Testis (tissue), 3 donors: ENCODE data around the gene LSM7. TPM values are rescaled to one million over a fixed set of nuclear protein-coding genes. Genes with fewer than 3 reads are reported as not detected.

Experiments used
- DNase-seq: peaks from one replicate; pipeline ENCODE4 v3.0.0-alpha.2; 2019
- H3K27ac ChIP-seq, 2 donors: fragments of 200-600 bp; sonication (generic); one replicate each; pipeline ENCODE4 v1.5.1; 2019
- H3K27me3 ChIP-seq: fragments of 200-600 bp; sonication (generic); one replicate; pipeline ENCODE4 v1.5.1; 2019
- H3K36me3 ChIP-seq: fragments of 200-600 bp; sonication (generic); one replicate; pipeline ENCODE4 v1.5.1; 2017; ENCODE audit warnings: low read depth; ENCODE audit errors: missing control alignments
- H3K4me1 ChIP-seq: fragments of 200-600 bp; sonication (generic); one replicate; pipeline ENCODE4 v1.5.1; 2019
- H3K4me3 ChIP-seq, 2 donors: fragments of 200-600 bp; sonication (generic); one replicate each; pipeline ENCODE4 v1.5.1; 2017 to 2019
- H3K9me3 ChIP-seq: fragments of 200-600 bp; sonication (generic); one replicate; pipeline ENCODE4 v1.5.1; 2017
- CTCF ChIP-seq, 3 experiments: fragments of 450-650 bp in 2 of 3; fragments of 200-600 bp in 1 of 3; sonication (generic) in 1 of 3; IDR thresholded peaks; one replicate each; pipeline ENCODE4 v1.5.1; 2016 to 2019; ENCODE audit warnings: antibody characterized with exemption in 3 of 3, mild to moderate bottlenecking in 2 of 3, moderate library complexity in 1 of 3
- POLR2A ChIP-seq: fragments of 450-650 bp; IDR thresholded peaks from one replicate; pipeline ENCODE4 v1.6.1; 2017; ENCODE audit warnings: antibody characterized with exemption, mild to moderate bottlenecking, moderate library complexity
- WGBS, 2 donors: methylation state at CpG; one replicate each; pipeline ENCODE4 v1.1.5; 2018; 5-methylcytosine and 5-hydroxymethylcytosine counted together
- intact Hi-C: fragments of 100-400 bp; cut with DNase I; formaldehyde crosslinking; loops from one replicate; pipeline ENCODE4 v1.15.1; 2023; ENCODE audit warnings: low total_unique reads
- polyA plus RNA-seq: library from polyadenylated mRNA; stranded (reverse); fragments of 350-450 nt; fragmentation: Illumina TruSeq; extraction: RNeasy Lipid Tissue Mini Kit (QIAGEN cat#74804); gene quantifications from one replicate; pipeline ENCODE4 v1.2.3, GENCODE V29; 2014; ENCODE audit warnings: low read depth, low replicate concordance; ENCODE audit not compliant: insufficient read depth
- total RNA-seq, 2 donors: library from RNA; depleted of rRNA; stranded (reverse); fragments of >200 nt; gene quantifications; one replicate each; pipeline ENCODE4 v1.2.3, GENCODE V29; 2016

Gene LSM7
- total and polyA plus RNA-seq, 3 donors from 2014 or later: 80.7 to 179 (median 163) TPM

- intact Hi-C loops: no loop called here
Measured at GRCh38 chr19:2280633-2281264, 47.6 kb downstream of the LSM7 start.

GRCh38 chr19:2278459-2279158 lies 49.8 kb downstream of the LSM7 start:
- no peak for DNase-seq
- peaks cover 45% of the 10 kb centered on the region for H3K4me1 ChIP-seq
- no peaks in the 10 kb centered on the region for H3K27me3 ChIP-seq
- TF ChIP-seq CTCF (IDR thresholded peaks at IDR 0.05) (no peak), POLR2A (no peak)
- no peaks in the 10 kb centered on the region for H3K9me3 ChIP-seq
- H3K27ac ChIP-seq: no peak overlapping the region
- WGBS, 2 donors: 89 to 95% methylated on average over 9 to 33 of the region's 33 CpGs
- H3K36me3 ChIP-seq: no peaks in the 10 kb centered on the region
- intact Hi-C loops: loop anchor here (10.0 kb wide), 2 partner anchors 116 to 124 kb away; partner anchors contain the start of gene AP3D1
- H3K4me3 ChIP-seq: no peak overlapping the region

More at GRCh38 chr19:2280633-2281264, 47.6 kb downstream of the LSM7 start:
- no peak for DNase-seq
- no peaks in the 10 kb centered on the region for H3K27me3 ChIP-seq
- no peaks in the 10 kb centered on the region for H3K9me3 ChIP-seq
- H3K36me3 ChIP-seq: no peaks in the 10 kb centered on the region
- H3K27ac ChIP-seq: no peak overlapping the region
- peaks cover 29% of the 10 kb centered on the region for H3K4me1 ChIP-seq
- H3K4me3 ChIP-seq: no peak overlapping the region
- TF ChIP-seq CTCF (IDR thresholded peaks at IDR 0.05) (no peak), POLR2A (no peak)
- WGBS, 2 donors: 78 to 79% methylated on average over 11 to 26 of the region's 26 CpGs

GRCh38 chr19:2277138-2277537 lies 51.2 kb downstream of the LSM7 start:
- H3K4me3 ChIP-seq: no peak overlapping the region
- H3K36me3 ChIP-seq: no peaks in the 10 kb centered on the region
- DNase-seq: no peak
- H3K9me3 ChIP-seq: no peaks in the 10 kb centered on the region
- no peaks in the 10 kb centered on the region for H3K27me3 ChIP-seq
- TF ChIP-seq POLR2A (no peak), CTCF (IDR thresholded peaks at IDR 0.05) (no peak)
- intact Hi-C loops: loop anchor here (10.0 kb wide), 2 partner anchors 118 to 122 kb away; partner anchors contain the start of gene AP3D1
- peaks cover 53% of the 10 kb centered on the region for H3K4me1 ChIP-seq
- H3K27ac ChIP-seq: no peak overlapping the region
- WGBS, 2 donors: 72 to 76% methylated on average over 8 to 9 of the region's 9 CpGs

- TF ChIP-seq CTCF (IDR thresholded peaks at IDR 0.05): no peak
- TF ChIP-seq POLR2A: no peak
- intact Hi-C loops: loop anchor here (10.0 kb wide), 2 partner anchors 118 to 122 kb away; partner anchors contain the start of gene AP3D1
- Histone ChIP-seq H3K27ac (peak overlapping the region in 1 of 2 donors; percentile 50), H3K4me3 (peak overlapping the region in 1 of 2 donors; percentile 17), H3K9me3 (no peaks in the 10 kb centered on the region), H3K27me3 (no peaks in the 10 kb centered on the region), H3K4me1 (peaks cover 53% of the 10 kb centered on the region), H3K36me3 (no peaks in the 10 kb centered on the region)
- 55 to 69% methylated on average over 18 to 28 of the region's 28 CpGs for WGBS, 2 donors
- no peak for DNase-seq
Measured at GRCh38 chr19:2276429-2276986, 51.9 kb downstream of the LSM7 start.
